ENCODE measurements around the gene MR1.

The MR1 gene

GRCh38 chr1:181106022-181106312 is 72.2 kb downstream of the MR1 start:
- peaks cover 89% of the 10 kb centered on the region for H3K4me1 Mint-ChIP-seq
- H3K36me3 Mint-ChIP-seq (ENCODE audit: low read depth), result no peaks in the 10 kb centered on the region
- no peak for DNase-seq
- H3K9me3 Mint-ChIP-seq, result no peaks in the 10 kb centered on the region
- H3K27me3 Mint-ChIP-seq (ENCODE audit: low read depth, poor library complexity), result peaks cover 9% of the 10 kb centered on the region
- no peak for TF ChIP-seq CTCF (IDR thresholded peaks at IDR 0.05)
- H3K4me3 Mint-ChIP-seq, result peak overlapping the region; percentile 82
- peak overlapping the region; percentile 78 for H3K27ac Mint-ChIP-seq

- Mint-ChIP-seq H3K27ac (no peak overlapping the region), H3K27me3 (ENCODE audit: low read depth, poor library complexity) (peaks cover 9% of the 10 kb centered on the region), H3K9me3 (no peaks in the 10 kb centered on the region), H3K36me3 (ENCODE audit: low read depth) (no peaks in the 10 kb centered on the region), H3K4me3 (peak overlapping the region; percentile 82), H3K4me1 (peaks cover 89% of the 10 kb centered on the region)
- no peak for TF ChIP-seq CTCF (IDR thresholded peaks at IDR 0.05)
- no peak for DNase-seq
Observed at GRCh38 chr1:181106479-181106878, 72.7 kb downstream of the MR1 start.

GRCh38 chr1:181107711-181108110 is 73.9 kb downstream of the MR1 start:
- no peak for TF ChIP-seq CTCF (IDR thresholded peaks at IDR 0.05)
- H3K4me1 Mint-ChIP-seq, result peaks cover 89% of the 10 kb centered on the region
- no peak overlapping the region for H3K4me3 Mint-ChIP-seq
- peaks cover 6% of the 10 kb centered on the region for H3K27me3 Mint-ChIP-seq (ENCODE audit: low read depth, poor library complexity)
- no peak for DNase-seq
- H3K36me3 Mint-ChIP-seq (ENCODE audit: low read depth), result no peaks in the 10 kb centered on the region
- H3K9me3 Mint-ChIP-seq, result no peaks in the 10 kb centered on the region
- H3K27ac Mint-ChIP-seq, result no peak overlapping the region

GRCh38 chr1:181108304-181108867 is 74.6 kb downstream of the MR1 start:
- H3K4me3 Mint-ChIP-seq, result no peak overlapping the region

GRCh38 chr1:181110013-181110412 is 76.2 kb downstream of the MR1 start:
- TF ChIP-seq CTCF (IDR thresholded peaks at IDR 0.05), result no peak
- Mint-ChIP-seq H3K9me3 (no peaks in the 10 kb centered on the region), H3K27ac (peak overlapping the region; percentile 91), H3K27me3 (ENCODE audit: low read depth, poor library complexity) (peaks cover 6% of the 10 kb centered on the region), H3K36me3 (ENCODE audit: low read depth) (no peaks in the 10 kb centered on the region), H3K4me1 (peaks cover 84% of the 10 kb centered on the region), H3K4me3 (peak overlapping the region; percentile 48)
- DNase-seq, result no peak

More at GRCh38 chr1:181108304-181108867, 74.6 kb downstream of the MR1 start:
- Mint-ChIP-seq H3K36me3 (ENCODE audit: low read depth) (no peaks in the 10 kb centered on the region), H3K4me1 (peaks cover 89% of the 10 kb centered on the region), H3K27ac (no peak overlapping the region), H3K27me3 (ENCODE audit: low read depth, poor library complexity) (peaks cover 6% of the 10 kb centered on the region), H3K9me3 (no peaks in the 10 kb centered on the region)
- no peak for DNase-seq
- no peak for TF ChIP-seq CTCF (IDR thresholded peaks at IDR 0.05)
